Activated T-cell treated with anti-CD3 and anti-CD28 coated beads, Interleukin-2, amount 50 U/mL, for 4 hours (primary cell): Measurements from ENCODE around the gene CDC14B. TPM values are rescaled to one million over a fixed set of nuclear protein-coding genes. Genes with fewer than 3 reads are reported as not detected.

Experiments
- total RNA-seq, 3 donors: library from RNA; stranded (reverse); gene quantifications; one replicate each; pipeline ENCODE4 v1.2.1, GENCODE V29; 2021

Gene CDC14B
- total RNA-seq, 3 donors from 2014 or later = 1.7 to 2.9 (median 2.5) TPM

Other genes starting within 250 kb of the CDC14B start
- 1 to 10 TPM; 3.5 to 7.2 (median 4.4) TPM for gene SLC35D2, start 236.1 kb downstream of the CDC14B start, total RNA-seq
- 10 to 100 TPM; 28.9 to 34.6 (median 30.0) TPM for gene ZNF367, start 201.5 kb downstream of the CDC14B start, total RNA-seq
- 10 to 100 TPM in 2 of 3 donors, 1 to 10 TPM in 1; 8.8 to 15.2 (median 10.3) TPM for gene HABP4, start 169.7 kb downstream of the CDC14B start, total RNA-seq
- 10 to 100 TPM in 1 of 3 donors, 1 to 10 TPM in 2; 9.0 to 13.4 (median 9.1) TPM for gene PRXL2C, start 35.5 kb upstream of the CDC14B start, total RNA-seq
- gene ZNF510, start 158.2 kb upstream of the CDC14B start, total RNA-seq = 1 to 10 TPM; 2.7 to 4.8 (median 3.6) TPM
- 1 to 10 TPM; 2.8 to 3.4 (median 3.0) TPM for gene ZNF782, start 234.7 kb upstream of the CDC14B start, total RNA-seq